ENCODE results near the gene IL32.

- TF ChIP-seq CTCF (IDR thresholded peaks at IDR 0.05) (no peak), POLR2A (IDR thresholded peaks at IDR 0.05) (no peak)
These were observed 47.6 kb downstream of the IL32 start for GRCh38 chr16:3112881-3113574.

Measured in Peyer's patch (tissue), 4 donors.